ENCODE results near the gene ATM. TPM values are rescaled to one million over a fixed set of nuclear protein-coding genes. Genes with fewer than 3 reads are reported as not detected.
A peak's percentile ranks its signal among the peaks of the same experiment; 100 is the strongest.

ATM gene
- total and polyA plus RNA-seq, 10 of the 15 experiments (the other 5 are each of a cell fraction or from before 2014, with no cell fraction given): 10.0 to 91.5 (median 40.2) TPM

- peaks cover 0 to under 1% of the 10 kb centered on the region in 2 experiments; a peak in 1 of 4 replicates for H3K36me3 ChIP-seq (ENCODE audit: control insufficient read depth in 2 of 2, insufficient read depth in 2 of 2, low read length in 1 of 2)
- H3K27ac ChIP-seq (ENCODE audit: control insufficient read depth, insufficient read depth): peak overlapping the region; percentile 99
- H4K20me1 ChIP-seq (ENCODE audit: control insufficient read depth, insufficient read depth): no peaks in the 10 kb centered on the region
- SMC1A ChIA-PET (ENCODE audit: uncharacterized antibody, unreplicated experiment): interaction anchor here (0.5 to 7.9 kb wide), 10 partner anchors 9 to 420 kb away, joined by 3 to 112 read pairs (median 4); no protein-coding TSS in a partner anchor
- no peak for DNase-seq (ENCODE audit: low read depth, low spot score)
- no peak for FAIRE-seq
- H3K79me2 ChIP-seq (ENCODE audit: control insufficient read depth, insufficient read depth, low read length): peaks cover 71% of the 10 kb centered on the region
- H3K4me2 ChIP-seq (ENCODE audit: control insufficient read depth, insufficient read depth): peak overlapping the region; percentile 98
- POLR2A ChIA-PET: interaction anchor here (1.0 to 4.1 kb wide), 4 partner anchors 11 to 51 kb away, joined by 3 to 43 read pairs (median 4); no protein-coding TSS in a partner anchor
- intact Hi-C loops (cut with micrococcal nuclease; ENCODE audit: unreplicated experiment) (loop anchor here (5.0 to 10.0 kb wide), 3 partner anchors 240 to 437 kb away; partner anchors contain the start of genes C11orf65 and POGLUT3), in situ Hi-C loops (cut with MboI) (no loop called here)
- WGBS (ENCODE audit: insufficient coverage, insufficient replicate concordance, low lambda C conversion rate, missing lambda C conversion rate): 1% methylated on average over 14 of the region's 14 CpGs
- no peaks in the 10 kb centered on the region for H3K27me3 ChIP-seq (replicated peaks in 1 of 2; ENCODE audit: control insufficient read depth in 2 of 2, insufficient read depth in 2 of 2, low read length in 1 of 2)
- RAD21 ChIA-PET (ENCODE audit: unreplicated experiment): interaction anchor here (0.7 to 7.0 kb wide), 5 partner anchors 11 to 424 kb away, joined by 3 to 82 read pairs (median 4); partner anchors contain the start of gene CUL5
- peak overlapping the region; percentile 87 for H3K4me3 ChIP-seq
- peak overlapping the region; percentile 39; the same call in 1 of the 2 replicates for H2AFZ ChIP-seq (ENCODE audit: control insufficient read depth, low read depth, low read length)
- BruUV-seq (replicated peaks): no TSS peak
- CTCF ChIA-PET: interaction anchor here (0.6 to 2.7 kb wide), 4 partner anchors 12 to 424 kb away, joined by 3 to 17 read pairs (median 4); no protein-coding TSS in a partner anchor
- H3K9ac ChIP-seq (ENCODE audit: control insufficient read depth, insufficient read depth, low read length): peak overlapping the region; percentile 99
- no peaks in the 10 kb centered on the region for H3K9me3 ChIP-seq (replicated peaks; ENCODE audit: control insufficient read depth, insufficient read depth, low read length)
- ATAC-seq: peak; percentile 2; the same call in 1 of the 3 replicates
- H3K4me1 ChIP-seq (ENCODE audit: control insufficient read depth, insufficient read depth, low read length): peaks cover 26% of the 10 kb centered on the region
- peak; percentile 23; the same call in 1 of the 2 replicates for TF ChIP-seq CREB1 (IDR thresholded peaks at IDR 0.05; ENCODE audit: low read depth)
- no peak for TF ChIP-seq GATAD2B (conservative IDR thresholded peaks at IDR 0.05; ENCODE audit: low read depth)
- peak; percentile 77; the same call in 1 of the 2 replicates for TF ChIP-seq NBN (IDR thresholded peaks at IDR 0.05)
- 0 out of 2 replicates have a peak, but pooled peaks have one; percentile 34 for TF ChIP-seq IKZF1 (conservative IDR thresholded peaks at IDR 0.05)
- TF ChIP-seq YY1 (IDR thresholded peaks at IDR 0.05; ENCODE audit: low read depth, low read length): 0 out of 2 replicates have a peak, but pooled peaks have one; percentile 5
- peak; percentile 73 for TF ChIP-seq GABPA (IDR thresholded peaks at IDR 0.05; ENCODE audit: low read depth)
- TF ChIP-seq IRF5 (IDR thresholded peaks at IDR 0.05; ENCODE audit: borderline replicate concordance): no peak
- TF ChIP-seq ZBTB40 (IDR thresholded peaks at IDR 0.05; ENCODE audit: borderline replicate concordance): peak; percentile 54; the same call in 1 of the 2 replicates
- TF ChIP-seq SMARCA5 (IDR thresholded peaks at IDR 0.05): peak; percentile 50; the same call in 1 of the 2 replicates
- TF ChIP-seq MXI1 (IDR thresholded peaks at IDR 0.05; ENCODE audit: low read depth, low read length): peak; percentile 24; the same call in 1 of the 2 replicates
- no peak for TF ChIP-seq NFYB (IDR thresholded peaks at IDR 0.05; ENCODE audit: insufficient read depth, low read depth, low read length)
- TF ChIP-seq MTA2 (IDR thresholded peaks at IDR 0.05; ENCODE audit: low read depth): peak; percentile 19
- no peak for TF ChIP-seq ZNF622 (IDR thresholded peaks at IDR 0.05)
- no peak for TF ChIP-seq ELK1 (IDR thresholded peaks at IDR 0.05; ENCODE audit: low read depth, low read length)
- TF ChIP-seq HDGF (IDR thresholded peaks at IDR 0.05): peak; percentile 85
- 0 out of 2 replicates have a peak, but pooled peaks have one; percentile 22 for TF ChIP-seq BCL11A (IDR thresholded peaks at IDR 0.05; ENCODE audit: low read depth, low read length)
- no peak for TF ChIP-seq JUND (IDR thresholded peaks at IDR 0.05; ENCODE audit: low read depth, low read length)
Observed at GRCh38 chr11:108224911-108225786, 2.3 kb downstream of the ATM start.

Data from GM12878 (cell line).